Ascending aorta (tissue), 2 donors: ENCODE data around the gene MTR. TPM values are rescaled to one million over a fixed set of nuclear protein-coding genes. Genes with fewer than 3 reads are reported as not detected.
"Not testable (repeated sequence)": the region's sequence is repeated elsewhere in the genome, so short reads cannot be mapped to it uniquely, and the experiment has no call there.

Experiments
- DNase-seq, 2 donors: peaks; one replicate each; pipeline ENCODE4 v3.0.0-alpha.2; 2019; ENCODE audit warnings: low spot score in 2 of 2
- H3K27ac ChIP-seq, 2 donors: fragments of 200-600 bp; sonication (generic); one replicate each; pipeline ENCODE4 v1.5.1; 2016 to 2017; ENCODE audit warnings: mild to moderate bottlenecking in 1 of 2
- H3K27me3 ChIP-seq: fragments of 200-600 bp; sonication (generic); one replicate; pipeline ENCODE4 v1.5.1; 2017
- H3K36me3 ChIP-seq, 2 donors: fragments of 200-600 bp; sonication (generic); one replicate each; pipeline ENCODE4 v1.5.1; 2016
- H3K4me1 ChIP-seq, 2 donors: fragments of 200-600 bp; sonication (generic); one replicate each; pipeline ENCODE4 v1.5.1; 2016 to 2017; ENCODE audit warnings: mild to moderate bottlenecking in 1 of 2
- H3K4me3 ChIP-seq, 2 donors: fragments of 200-600 bp; sonication (generic); one replicate each; pipeline ENCODE4 v1.5.1; 2016 to 2017; ENCODE audit warnings: mild to moderate bottlenecking in 1 of 2
- H3K9me3 ChIP-seq, 2 donors: fragments of 200-600 bp; sonication (generic); one replicate each; pipeline ENCODE4 v1.5.1; 2016
- intact Hi-C: fragments of 100-400 bp; cut with DNase I; formaldehyde crosslinking; loops from one replicate; pipeline ENCODE4 v1.15.1; 2023
- total RNA-seq: library from RNA; depleted of rRNA; stranded (reverse); fragments of >200 nt; gene quantifications from one replicate; pipeline ENCODE4 v1.1.0, GENCODE V29; 2016
- TF ChIP-seq, protein P1 (sequence below), 3 experiments: fragments of 200-600 bp in 2 of 3; fragments of 450-650 bp in 1 of 3; sonication (generic) in 2 of 3; IDR thresholded peaks; one replicate each; pipeline ENCODE4 v1.5.1; 2016 to 2019; ENCODE audit warnings: antibody characterized with exemption in 3 of 3, mild to moderate bottlenecking in 1 of 3, moderate library complexity in 1 of 3

Gene MTR
- total RNA-seq, 1 donor from 2014 or later = 36.1 TPM

- Histone ChIP-seq H3K36me3 (no peaks in the 10 kb centered on the region), H3K4me1 (no peaks in the 10 kb centered on the region), H3K27me3 (no peaks in the 10 kb centered on the region), H3K4me3 (no peak overlapping the region), H3K27ac (no peak overlapping the region), H3K9me3 (no peaks in the 10 kb centered on the region)
- intact Hi-C loops = no loop called here
- TF ChIP-seq, protein P1, sequence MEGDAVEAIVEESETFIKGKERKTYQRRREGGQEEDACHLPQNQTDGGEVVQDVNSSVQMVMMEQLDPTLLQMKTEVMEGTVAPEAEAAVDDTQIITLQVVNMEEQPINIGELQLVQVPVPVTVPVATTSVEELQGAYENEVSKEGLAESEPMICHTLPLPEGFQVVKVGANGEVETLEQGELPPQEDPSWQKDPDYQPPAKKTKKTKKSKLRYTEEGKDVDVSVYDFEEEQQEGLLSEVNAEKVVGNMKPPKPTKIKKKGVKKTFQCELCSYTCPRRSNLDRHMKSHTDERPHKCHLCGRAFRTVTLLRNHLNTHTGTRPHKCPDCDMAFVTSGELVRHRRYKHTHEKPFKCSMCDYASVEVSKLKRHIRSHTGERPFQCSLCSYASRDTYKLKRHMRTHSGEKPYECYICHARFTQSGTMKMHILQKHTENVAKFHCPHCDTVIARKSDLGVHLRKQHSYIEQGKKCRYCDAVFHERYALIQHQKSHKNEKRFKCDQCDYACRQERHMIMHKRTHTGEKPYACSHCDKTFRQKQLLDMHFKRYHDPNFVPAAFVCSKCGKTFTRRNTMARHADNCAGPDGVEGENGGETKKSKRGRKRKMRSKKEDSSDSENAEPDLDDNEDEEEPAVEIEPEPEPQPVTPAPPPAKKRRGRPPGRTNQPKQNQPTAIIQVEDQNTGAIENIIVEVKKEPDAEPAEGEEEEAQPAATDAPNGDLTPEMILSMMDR (IDR thresholded peaks at IDR 0.05) = no peak
- no peak for DNase-seq
These were observed 113.6 kb downstream of the MTR start for GRCh38 chr1:236908669-236909068.

DNA sequence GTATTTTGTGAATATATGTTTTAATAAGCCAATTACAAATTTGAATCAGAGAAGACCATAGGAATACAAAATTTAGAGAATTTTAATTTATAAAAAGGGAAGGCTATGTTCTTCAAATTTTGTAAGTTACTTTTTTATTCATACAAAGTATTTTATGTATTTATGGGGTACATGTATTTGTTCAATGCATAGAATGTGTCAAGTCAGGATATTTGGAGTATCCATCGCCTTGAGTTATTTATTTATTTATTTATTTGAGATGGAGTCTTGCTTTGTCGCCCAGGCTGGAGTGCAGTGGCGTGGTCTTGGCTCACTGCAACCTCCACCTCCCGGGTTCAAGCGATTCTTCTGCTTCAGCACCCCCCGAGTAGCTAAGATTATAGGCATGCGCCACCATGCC is 116.0 kb downstream of the MTR start:
- H3K4me1 ChIP-seq, H3K27me3 ChIP-seq, DNase-seq, H3K9me3 ChIP-seq, H3K4me3 ChIP-seq, H3K36me3 ChIP-seq, intact Hi-C loops, H3K27ac ChIP-seq: not testable (repeated sequence)

DNA sequence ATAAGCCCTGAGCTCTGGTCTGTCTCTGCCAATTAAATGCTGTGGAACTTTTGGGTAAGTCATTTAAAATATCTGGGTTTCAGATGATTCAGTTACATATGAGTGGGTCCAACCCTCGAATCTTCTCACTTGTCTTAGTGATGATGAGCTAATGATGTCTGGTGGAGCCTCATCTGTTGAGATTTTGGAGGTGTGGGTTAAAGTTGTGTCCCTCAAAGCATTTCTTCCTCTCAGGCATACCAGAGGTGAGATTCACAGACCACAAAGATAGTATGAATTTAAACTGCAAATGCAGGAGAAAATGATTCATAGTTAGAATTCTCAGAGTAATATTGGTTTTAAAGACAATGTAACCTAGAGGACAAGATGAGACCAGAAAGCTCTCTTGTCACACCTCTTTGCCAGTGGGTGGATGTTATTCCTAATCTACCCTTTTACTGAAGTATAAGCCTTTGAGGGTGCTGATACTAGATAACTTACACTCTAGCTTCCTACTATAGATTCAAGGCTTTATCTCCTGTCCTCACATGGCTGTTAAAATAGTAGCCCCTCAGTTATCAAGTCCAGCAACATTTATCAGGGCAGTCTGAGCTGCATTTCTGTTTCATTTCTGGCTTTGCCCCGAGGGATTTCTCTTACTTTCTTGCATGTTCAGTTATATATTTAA is 118.4 kb downstream of the MTR start:
- TF ChIP-seq, protein P1 (IDR thresholded peaks at IDR 0.05) = no peak
- H3K4me1 ChIP-seq = no peaks in the 10 kb centered on the region
- H3K27me3 ChIP-seq = no peaks in the 10 kb centered on the region
- no peak overlapping the region for H3K27ac ChIP-seq
- H3K4me3 ChIP-seq = no peak overlapping the region
- no peak for DNase-seq
- peaks cover 0 to 14% of the 10 kb centered on the region in 2 donors for H3K9me3 ChIP-seq
- intact Hi-C loops = no loop called here
- H3K36me3 ChIP-seq = no peaks in the 10 kb centered on the region

GRCh38 chr1:236914375-236914774 is 119.3 kb downstream of the MTR start:
- Histone ChIP-seq H3K27me3 (no peaks in the 10 kb centered on the region), H3K27ac (no peak overlapping the region), H3K36me3 (no peaks in the 10 kb centered on the region), H3K9me3 (peaks cover 0 to 14% of the 10 kb centered on the region in 2 donors), H3K4me1 (no peaks in the 10 kb centered on the region), H3K4me3 (no peak overlapping the region)
- TF ChIP-seq, protein P1 (IDR thresholded peaks at IDR 0.05) = no peak
- no peak for DNase-seq
- intact Hi-C loops = no loop called here

DNA sequence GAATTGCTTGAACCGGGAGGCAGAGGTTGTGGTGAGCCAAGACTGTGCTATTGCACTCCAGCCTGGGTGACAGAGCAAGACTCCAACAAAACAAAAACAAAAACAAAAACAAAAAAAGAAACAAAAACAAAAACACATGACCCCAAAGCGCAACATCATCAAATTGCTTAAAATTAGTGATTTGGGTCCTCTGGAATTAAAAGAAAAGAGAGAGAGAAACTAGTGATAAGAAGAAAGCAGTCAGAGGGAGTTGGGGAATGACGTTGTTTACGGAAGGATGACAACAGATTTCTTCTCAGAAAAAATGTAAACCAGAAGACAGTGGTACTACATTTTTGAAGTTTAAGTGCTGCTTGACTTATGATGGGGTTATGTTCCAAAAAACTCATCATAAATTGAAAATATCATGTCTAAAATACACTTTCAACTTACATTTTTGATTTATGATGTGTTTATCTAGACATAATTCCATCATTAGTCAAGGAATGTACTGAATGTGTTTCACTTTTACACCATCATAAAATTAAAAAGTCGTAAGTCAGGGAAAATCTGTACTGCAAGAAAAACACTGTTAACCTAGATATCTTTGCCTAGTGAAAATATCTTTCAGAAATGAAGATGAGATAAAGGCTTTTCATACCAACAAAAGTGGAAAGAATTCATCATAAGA is 121.2 kb downstream of the MTR start:
- intact Hi-C loops = no loop called here
- no peaks in the 10 kb centered on the region for H3K27me3 ChIP-seq
- no peak for DNase-seq
- TF ChIP-seq, protein P1 (IDR thresholded peaks at IDR 0.05) = no peak
- no peaks in the 10 kb centered on the region for H3K4me1 ChIP-seq
- peaks cover 0 to 14% of the 10 kb centered on the region in 2 donors for H3K9me3 ChIP-seq
- H3K27ac ChIP-seq = no peak overlapping the region
- no peaks in the 10 kb centered on the region for H3K36me3 ChIP-seq
- H3K4me3 ChIP-seq = no peak overlapping the region

- no peak for DNase-seq
- H3K4me3 ChIP-seq = no peak overlapping the region
- peaks cover 0 to 14% of the 10 kb centered on the region in 2 donors for H3K9me3 ChIP-seq
- no peak overlapping the region for H3K27ac ChIP-seq
- H3K27me3 ChIP-seq = no peaks in the 10 kb centered on the region
- no peaks in the 10 kb centered on the region for H3K4me1 ChIP-seq
- intact Hi-C loops = no loop called here
- H3K36me3 ChIP-seq = no peaks in the 10 kb centered on the region
- TF ChIP-seq, protein P1 (IDR thresholded peaks at IDR 0.05) = no peak
These were observed 122.4 kb downstream of the MTR start for GRCh38 chr1:236917448-236917847.
